SIG-M5 treated with dmso at 0.1 percent for 504 hours (cell line): ENCODE measurements around the gene SGCD.

Experiments used
- DNase-seq: peaks from one replicate; lab custom pipeline; 2025; ENCODE audit not compliant: unreplicated experiment; lab: John Stamatoyannopoulos, UW

The SGCD gene

GRCh38 chr5:156682971-156683370 lies 356.0 kb downstream of the SGCD start:
- no peak for DNase-seq

DNA sequence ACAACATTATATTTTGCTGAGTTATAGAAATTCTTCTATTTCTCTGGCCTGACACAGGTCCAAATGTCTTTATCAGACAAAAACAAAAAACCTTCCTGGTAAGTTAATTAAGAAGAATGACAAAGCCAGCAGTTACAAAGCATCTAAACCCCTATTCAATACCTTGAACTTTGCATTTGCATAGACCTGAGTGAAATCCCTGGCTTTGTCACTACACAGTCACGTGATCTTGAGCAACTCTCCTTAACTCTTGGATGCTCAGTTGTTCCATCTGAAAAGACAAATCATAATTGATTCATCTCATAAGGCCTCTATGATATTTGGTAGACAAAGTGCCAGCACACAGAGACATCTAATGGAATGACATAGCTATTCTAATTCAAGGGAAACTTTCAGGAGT lies 356.5 kb downstream of the SGCD start:
- DNase-seq: no peak

GRCh38 chr5:156684216-156684615 lies 357.3 kb downstream of the SGCD start:
- no peak for DNase-seq

GRCh38 chr5:156685481-156685880 lies 358.5 kb downstream of the SGCD start:
- no peak for DNase-seq

DNA sequence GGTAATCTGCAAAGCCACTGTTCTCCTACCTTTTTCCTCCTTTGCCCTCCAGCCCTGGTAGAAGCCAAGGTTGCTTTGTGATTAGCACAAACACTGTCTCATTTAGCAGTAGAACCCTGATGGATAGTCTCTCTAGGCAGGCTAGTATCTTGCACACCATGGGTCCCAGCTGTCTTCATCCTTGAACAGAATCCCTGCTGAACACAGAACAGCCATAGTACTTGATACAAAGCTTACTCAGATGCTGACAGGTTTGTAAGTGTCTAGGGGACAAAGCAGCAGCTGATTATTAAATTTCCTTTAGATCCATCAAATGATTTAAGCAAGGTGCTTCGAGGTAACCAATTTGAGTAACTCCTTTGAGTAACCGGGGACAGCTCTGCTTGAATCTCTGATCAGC lies 359.4 kb downstream of the SGCD start:
- no peak for DNase-seq

GRCh38 chr5:156686796-156687195 lies 359.8 kb downstream of the SGCD start:
- DNase-seq: no peak

DNA sequence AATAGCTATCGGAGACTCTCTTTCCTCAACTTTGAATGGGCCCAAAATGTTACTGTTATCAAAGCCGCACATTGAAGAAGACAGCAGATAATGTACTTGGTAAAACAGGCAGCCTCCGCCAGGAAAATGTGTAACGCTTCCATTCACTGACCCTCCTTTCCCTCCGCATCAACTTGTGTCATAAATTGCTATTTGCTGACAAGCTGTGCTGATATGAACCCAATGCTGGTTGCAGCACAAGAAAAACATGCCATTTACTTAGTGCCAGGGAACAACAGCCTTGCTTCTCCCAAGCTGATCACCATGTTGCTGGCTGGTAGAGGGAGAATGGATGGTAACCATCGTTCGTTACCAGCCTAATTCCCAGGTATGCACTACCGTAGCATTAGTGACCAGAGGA lies 360.6 kb downstream of the SGCD start:
- no peak for DNase-seq

GRCh38 chr5:156691572-156691971 lies 364.6 kb downstream of the SGCD start:
- DNase-seq: no peak

GRCh38 chr5:156693113-156693512 lies 366.1 kb downstream of the SGCD start:
- DNase-seq: no peak

DNA sequence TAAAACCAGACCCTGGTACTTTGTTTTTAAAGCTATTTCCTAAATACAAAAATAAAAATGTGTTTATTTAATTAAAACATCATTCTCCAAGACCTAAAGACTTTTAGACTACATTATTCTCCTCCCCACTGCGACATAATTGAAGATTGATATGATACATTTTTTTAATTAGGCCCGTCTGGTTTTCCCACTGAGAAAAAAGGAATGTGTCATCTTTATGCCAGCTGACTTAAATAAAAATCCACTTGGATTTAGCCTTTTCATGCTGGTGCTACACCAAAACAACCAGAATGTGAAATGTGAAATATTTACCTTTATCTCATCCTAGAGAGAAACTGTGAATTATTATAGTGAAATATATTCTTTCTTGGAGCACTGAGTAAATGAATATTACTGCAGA lies 367.6 kb downstream of the SGCD start:
- DNase-seq: no peak

DNA sequence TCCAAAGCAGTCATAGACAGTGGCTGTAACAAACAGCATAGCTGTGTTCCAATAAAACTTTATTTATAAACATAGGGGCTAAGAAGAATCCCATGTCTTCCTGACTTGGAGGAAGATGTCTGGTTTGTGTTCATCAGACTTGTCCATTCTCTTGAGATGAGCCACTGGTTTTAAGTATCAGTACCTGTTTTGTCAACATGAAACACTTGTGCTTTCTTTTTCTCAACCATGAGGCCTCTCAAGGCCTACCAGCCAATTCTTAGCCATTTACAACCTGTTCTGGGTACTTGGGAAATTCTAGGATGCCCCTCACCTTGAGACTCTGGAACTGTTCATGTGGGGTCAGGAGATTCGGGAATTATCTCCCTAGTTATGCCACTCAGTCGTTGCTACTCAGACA lies 368.8 kb downstream of the SGCD start:
- DNase-seq: no peak

GRCh38 chr5:156698323-156698722 lies 371.4 kb downstream of the SGCD start:
- DNase-seq: no peak

DNA sequence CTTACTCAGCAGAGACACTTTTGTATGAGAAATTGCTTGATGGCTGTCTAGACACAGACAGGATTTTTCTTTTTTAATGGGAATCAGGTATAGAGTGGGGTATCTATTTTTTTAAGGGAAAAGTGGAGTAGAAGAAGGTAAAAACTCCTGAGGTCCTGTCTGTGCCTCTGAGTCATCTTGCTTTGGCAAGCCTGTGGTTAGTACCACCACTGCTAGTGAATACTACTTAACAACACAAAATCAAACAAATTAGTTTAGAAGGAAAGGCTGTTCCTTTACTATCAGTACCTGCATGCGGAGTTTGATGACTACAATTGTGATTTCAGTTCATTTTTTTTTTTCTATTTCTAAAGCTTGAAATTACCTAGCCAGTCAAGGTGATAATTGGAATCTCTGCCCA lies 372.2 kb downstream of the SGCD start:
- DNase-seq: no peak

DNA sequence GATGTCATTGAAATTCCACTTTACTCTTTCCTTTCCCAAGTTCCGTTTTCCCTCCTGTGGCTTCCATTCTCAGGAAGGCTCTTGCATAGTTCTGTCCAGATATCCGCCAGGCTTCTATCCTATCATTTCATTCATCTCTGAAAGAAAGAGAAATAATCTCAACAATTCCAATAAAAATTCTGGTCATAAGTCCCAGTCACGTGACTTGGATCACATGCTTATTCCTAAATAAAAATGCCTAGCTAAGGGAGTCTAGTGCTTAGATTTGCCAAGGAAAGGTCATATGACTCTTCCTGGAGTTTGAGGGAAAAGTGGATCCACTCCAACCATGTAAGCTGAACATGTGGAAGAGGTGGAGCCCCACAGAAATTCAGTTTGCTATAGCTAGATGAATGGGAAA lies 377.2 kb downstream of the SGCD start:
- no peak for DNase-seq

DNA sequence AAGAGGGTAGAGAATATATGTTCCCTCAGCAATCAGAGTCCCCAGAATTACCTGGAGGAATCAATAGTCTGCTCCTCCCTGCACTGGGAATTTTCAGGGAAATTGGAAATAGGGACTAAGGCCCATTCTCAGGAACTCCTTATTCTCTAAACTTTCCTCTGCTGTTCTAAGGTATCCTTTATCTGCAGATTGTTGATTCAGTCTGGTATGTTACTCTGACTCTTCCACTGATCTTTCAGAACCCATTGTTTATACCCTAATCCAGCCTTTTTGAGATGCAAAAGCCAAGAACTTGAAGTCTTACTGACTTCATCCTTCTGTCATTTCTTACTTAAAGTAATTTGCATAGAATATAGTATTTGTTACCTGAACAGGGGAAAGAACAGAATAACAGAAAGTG lies 379.7 kb downstream of the SGCD start:
- no peak for DNase-seq

- DNase-seq: no peak
Measured at GRCh38 chr5:156707750-156708149, 380.8 kb downstream of the SGCD start.

GRCh38 chr5:156715287-156715686 lies 388.3 kb downstream of the SGCD start:
- DNase-seq: no peak

GRCh38 chr5:156716591-156717380 lies 389.8 kb downstream of the SGCD start:
- DNase-seq: no peak

DNA sequence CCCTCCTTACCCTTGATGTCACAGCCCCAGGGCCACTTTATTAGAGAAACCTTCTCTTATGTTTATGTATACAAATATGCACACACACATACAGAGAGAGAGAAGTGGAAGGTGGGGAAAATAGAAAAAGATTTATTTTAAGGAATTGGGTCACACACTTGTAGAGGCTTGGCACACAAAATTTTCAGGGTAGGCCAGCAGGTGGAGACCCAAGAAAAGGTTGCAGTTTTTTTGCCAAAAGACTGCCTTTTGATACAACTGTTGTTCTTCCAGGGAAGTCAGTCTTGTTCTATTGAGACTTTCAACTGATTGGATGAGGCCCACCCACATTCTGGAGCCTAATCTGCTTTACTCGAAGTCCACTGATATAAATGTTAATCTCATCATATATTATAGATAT lies 392.0 kb downstream of the SGCD start:
- DNase-seq: no peak

- no peak for DNase-seq
Measured at GRCh38 chr5:156722358-156722757, 395.4 kb downstream of the SGCD start.

DNA sequence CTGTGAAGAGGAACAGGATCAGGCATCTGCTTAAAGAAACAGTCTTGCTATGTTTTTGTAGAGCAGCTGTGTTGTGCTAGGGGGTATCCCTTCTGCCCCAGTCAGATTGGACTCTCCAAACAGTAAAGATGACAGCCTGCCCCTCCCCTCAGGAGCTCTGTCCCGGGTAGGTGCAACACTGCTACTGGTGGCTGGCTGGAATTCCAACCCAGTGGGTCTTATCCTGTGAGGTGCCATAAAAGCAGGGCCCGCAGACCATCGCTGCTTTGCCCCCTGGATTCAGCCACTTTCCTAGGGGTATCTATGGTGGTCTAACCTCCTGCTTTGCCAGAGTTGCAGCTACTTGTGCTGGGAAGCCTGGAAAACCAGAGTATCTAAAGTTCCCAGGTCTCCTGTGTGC lies 408.5 kb downstream of the SGCD start:
- DNase-seq: no peak

DNA sequence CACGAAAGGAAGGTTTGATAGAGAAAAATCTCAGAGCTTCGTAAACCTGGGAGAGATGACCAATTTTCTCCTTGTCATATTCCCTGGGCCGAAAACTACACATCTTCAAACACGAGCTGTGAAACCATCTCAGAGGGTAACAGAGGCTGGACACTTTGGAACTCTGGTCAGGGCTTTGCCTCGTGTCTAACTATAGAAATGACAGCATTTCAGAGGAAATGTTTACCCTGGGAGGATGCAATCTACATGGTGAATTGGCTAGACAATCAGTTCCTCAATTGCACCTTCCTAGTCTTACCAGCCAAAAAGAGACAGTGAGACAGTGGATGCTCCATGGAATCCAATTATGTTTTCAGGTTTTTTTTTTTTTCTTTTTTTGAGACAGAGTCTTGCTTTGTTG lies 414.6 kb downstream of the SGCD start:
- no peak for DNase-seq

DNA sequence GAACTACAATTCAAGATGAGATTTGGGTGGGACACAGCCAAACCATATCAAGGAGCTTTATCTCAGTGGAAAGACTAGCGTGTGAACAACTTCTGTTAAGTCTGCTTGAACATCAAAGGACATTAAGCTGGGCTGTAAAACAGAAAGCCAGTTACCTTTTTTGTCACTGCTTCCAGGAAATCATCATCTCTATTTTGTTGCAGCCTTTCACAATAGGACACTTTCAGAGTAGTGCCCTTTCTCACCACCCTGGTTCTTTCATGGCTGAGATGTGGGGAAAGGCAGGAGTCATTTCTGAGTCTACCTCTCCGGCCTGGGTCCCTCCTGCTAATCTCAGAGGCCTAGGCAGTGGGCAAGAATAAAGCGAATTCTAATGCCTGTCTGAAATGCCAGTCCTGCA lies 426.9 kb downstream of the SGCD start:
- no peak for DNase-seq
